Activated CD4-positive, alpha-beta T cell treated with anti-CD3 and anti-CD28 coated beads, Interleukin-2, amount 50 U/mL, for 1 hour (primary cell): Measurements from ENCODE around the gene CTNNA2.

Experiments
- DNase-seq: peaks from one replicate; pipeline ENCODE4 v3.0.0-alpha.2; 2020

Gene CTNNA2

DNA sequence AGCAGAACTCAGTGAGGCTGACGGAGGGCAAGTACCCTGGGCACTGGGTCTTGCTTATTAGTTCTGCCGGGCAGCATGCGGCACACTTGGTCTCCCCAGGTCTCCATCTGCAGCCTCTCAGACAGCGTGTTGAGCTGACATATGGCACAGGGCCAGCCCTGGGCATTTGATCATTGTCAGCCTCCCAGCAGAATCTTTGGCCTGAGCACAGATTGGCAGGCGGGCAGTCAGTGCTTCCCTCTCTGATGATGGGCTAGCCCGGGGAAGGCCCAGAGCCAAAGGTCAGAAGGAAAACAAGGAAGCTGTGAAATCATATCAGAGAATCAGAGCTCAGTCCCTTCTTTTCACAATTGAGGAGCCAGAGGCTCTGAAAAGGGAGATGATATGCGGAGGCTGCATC, 941.8 kb downstream of the CTNNA2 start:
- DNase-seq: no peak

DNA sequence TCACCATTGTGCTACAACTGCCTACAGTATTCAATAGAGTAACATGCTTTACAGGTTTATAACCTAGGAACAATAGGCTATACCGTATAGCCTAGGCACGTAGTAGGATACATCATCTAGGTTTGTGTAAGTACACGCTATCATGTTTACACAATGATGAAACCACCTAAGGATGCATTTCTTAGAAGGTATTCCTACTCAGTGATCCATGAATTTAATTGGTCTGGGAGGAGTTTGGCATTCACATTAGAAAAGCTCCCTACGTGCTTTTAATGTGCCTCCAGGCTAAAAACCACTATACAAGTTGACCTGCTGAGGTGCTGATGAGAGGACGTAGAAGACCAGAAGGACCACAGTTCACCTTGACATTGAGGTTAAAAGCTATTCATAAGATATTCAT, 946.2 kb downstream of the CTNNA2 start:
- no peak for DNase-seq

DNA sequence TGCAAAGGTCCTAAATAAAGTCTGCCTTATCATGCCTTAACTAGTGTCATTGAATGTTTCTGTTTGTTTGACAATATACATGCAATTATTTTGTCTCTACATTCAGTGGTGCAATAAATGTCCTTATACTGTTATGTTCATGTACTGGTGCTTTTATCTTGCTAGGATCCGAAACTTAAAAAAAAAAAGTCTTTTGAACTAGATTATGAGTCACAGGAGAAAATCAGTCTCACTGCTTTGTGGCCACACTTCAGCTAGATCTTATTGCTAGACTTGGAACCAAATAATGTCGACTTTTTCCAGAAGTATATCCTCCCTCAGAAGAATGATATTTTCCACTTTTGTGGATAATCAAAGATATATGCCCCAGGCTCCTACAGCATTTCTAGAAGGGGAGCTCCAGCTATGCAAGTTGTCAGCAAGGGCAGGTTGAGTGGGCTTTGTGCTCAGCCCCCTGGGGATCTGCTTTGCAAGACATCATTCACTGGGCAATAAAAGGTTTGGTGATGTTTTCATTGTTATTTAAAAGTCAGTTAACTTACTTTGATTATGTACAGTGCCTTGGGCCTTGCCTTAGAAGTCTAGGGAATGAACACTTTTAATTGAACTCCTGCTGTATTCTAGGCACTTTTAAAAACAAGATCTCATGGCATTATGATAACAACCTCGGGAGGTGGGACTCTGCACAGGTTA, 948.8 kb downstream of the CTNNA2 start:
- DNase-seq: no peak

DNA sequence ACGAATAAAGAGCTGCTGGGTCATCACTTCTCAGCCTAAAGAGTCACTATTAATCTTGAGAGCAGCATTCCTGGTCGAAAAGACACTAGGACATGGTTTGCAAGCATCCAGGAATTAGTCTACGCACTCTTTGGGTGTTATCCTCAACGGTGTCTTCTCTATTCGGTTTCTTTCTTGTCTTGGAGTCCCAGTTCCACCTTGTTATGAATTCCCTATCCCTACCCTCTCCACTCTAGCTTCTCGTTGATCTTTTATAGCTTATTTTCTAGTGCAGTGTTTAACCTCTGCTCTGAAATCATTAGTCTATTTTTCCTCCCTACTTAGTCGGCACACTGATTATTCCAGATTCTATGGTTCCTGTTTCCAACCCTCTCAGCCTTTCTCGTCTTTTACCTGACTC, 949.8 kb downstream of the CTNNA2 start:
- no peak for DNase-seq

DNA sequence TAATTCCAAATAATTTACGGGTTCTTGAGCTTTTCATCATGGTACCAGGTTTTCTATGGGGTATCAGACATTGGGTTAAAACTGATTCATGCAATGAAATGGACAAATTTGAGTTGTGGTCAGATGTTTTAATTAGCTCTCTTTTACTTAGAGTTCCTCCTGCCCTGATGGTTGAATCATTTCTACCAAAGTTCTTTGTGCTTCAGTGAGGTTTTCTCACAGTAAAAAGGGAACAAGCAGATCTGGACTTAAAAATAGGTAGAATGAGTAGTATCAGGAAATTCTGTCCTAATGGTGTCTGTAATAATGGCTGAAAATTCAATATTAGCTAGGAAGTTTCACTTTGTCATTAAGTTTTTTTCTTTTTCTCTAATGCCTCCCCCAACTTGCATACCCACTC, 951.4 kb downstream of the CTNNA2 start:
- DNase-seq: no peak

DNA sequence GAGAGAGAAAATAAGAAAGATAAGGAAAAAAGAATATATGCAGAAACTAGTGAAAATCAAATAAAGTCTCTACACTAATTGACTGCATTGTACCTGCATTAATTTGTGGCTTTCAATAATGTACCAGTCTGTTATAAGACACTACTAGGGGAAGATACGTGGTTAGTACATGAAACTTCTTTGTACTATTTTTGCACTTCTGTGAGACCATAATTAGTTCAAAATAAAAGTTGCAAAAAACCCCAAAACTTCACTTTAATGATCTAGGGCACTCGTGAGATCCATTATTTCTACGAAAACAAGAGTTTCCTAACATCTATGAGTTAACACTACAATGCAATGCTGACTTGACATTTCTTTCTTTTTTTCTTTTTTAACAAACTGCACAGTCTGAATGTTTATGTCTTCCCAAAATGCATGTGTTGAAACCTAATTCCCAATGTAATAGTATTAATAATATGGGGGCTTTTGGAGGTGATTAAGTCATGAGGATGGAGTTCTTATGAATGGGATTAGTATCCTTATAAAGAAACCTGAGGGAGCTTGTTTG, 954.5 kb downstream of the CTNNA2 start:
- no peak for DNase-seq

DNA sequence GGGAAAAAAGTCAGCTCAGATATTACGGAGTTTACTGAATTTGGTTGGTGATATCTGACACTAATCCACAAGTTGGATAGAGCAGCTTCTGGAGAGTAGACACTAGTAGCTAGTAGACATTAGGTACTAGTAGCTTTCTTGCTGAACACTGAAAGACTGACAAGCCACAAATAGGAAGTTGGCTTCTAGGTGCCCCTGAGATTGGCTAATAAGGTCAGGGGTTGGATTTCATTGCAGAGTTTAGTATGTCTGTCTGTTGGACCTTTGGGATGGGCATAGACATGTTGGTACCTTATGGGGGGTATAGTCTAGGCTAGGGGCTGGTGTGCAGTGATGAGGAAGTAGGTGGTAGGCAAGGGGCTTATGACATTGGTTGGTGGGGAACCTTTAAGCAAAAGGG, 956.6 kb downstream of the CTNNA2 start:
- DNase-seq: no peak

DNA sequence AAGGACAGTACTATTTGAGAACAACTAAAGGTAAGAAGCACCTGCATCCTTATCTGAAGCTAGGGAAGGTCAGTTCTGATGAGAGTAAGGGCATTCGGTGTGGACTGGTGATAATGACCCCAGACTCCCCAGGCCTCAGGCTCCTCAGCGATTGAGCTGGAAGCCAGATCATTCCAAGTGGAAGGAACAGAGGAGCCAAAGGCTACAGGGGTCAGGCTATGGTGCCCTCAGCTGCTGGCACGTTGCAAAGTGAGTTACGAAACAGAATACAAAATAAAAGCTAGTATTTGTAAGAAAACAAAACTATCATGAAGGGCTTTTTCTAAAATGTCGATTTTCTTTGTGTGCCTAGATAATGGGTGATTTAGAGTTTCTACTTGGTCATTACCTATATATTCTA, 960.2 kb downstream of the CTNNA2 start:
- no peak for DNase-seq

DNA sequence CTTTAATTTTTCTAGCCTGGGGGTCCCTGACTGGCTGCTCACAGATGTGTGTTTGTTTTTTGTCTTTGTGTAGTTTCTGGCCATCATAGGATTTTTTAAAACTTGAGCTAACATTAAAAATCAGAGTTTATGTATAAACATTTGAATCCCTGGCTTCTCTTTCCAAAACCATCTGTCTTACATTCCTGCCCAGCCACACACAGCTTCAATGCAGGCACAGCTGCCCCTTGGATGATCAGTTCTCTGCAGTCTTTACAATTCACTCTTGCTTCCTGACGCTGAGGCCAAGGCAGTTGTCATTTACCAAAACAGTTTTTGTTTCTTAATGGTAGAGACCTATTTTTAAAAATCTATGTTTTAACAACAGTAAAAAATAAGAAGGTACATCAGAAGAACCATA, 960.9 kb downstream of the CTNNA2 start:
- no peak for DNase-seq

DNA sequence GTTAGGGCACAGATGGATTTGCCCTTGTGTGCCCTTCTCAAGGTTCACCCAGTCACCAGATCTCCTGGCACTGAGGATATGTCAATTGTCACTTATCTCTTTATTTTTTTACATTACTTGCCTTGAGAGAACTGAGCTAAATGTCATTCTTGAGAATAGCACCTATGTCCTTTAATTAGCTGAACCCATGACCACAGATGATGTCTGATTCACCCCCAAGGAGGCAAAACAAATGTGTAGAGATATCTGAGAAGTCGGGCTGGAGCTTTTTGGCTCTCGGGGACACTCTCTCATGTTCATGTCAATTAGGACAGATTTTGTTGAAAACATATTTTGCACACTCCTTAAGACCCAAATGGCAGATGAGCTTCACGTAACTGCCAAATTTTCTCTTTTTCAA, 963.1 kb downstream of the CTNNA2 start:
- no peak for DNase-seq

DNA sequence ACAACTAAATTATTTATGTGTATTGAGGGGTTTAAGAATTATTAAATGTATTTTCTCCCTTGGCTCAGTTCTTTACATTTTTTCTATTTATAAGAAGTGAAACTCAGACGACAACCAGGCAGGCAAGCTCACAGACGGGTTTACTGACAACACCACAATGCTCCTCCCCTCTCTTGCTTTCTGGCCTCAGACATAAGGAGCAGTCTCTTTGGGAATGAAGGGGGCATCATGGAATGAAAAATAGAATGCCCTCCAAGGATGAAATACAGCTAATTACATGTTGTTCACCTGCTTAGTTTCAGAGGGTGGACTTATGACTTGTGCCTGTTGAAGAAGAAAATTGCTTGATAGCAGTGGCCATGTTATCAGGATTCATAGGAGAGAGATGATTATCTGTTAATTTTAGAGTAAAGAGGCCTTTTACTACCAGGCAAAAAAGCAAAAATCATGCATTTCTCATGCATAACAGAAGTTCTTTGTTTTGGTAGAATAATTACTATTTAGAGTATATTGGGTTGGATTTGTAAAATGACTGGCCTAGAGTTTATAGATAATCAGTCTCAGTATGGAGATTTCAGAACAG, 963.8 kb downstream of the CTNNA2 start:
- no peak for DNase-seq

DNA sequence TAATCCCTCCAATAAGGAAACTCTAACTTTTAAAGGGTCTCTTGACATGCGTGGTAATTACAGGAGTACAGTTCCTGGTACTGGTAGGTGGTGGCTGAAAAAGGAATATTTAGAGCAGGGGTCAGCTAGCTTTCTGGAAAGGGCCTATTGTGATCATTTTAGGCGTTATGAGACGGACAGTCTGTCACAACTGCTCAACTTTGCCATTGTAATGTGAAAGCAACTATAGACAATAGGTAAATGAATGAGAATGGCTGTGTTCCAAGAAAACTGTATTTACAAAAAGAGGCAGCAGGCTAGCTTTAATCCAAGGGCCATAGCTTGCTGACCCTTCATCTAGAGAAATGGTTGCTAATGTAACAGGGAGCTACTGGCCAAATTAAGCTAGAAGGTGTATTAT, 969.4 kb downstream of the CTNNA2 start:
- no peak for DNase-seq

DNA sequence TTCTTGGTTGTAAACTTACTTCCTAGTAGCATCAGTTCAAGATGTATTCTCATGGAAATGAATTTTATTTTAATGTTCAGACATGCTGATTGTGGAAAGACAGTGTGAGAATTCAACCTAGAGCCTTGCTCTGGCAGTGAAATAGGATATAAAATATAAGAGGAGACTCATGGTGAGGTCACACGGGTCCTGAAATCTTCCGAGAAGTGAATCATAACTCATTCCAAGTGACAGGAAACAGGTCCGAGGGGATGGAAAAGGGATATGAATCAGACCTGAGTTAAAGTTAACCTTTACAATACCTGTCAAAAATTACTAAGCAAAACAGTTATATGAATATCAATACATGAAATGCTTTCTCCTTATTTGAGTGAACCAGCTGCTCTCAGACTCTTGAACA, 976.9 kb downstream of the CTNNA2 start:
- no peak for DNase-seq

DNA sequence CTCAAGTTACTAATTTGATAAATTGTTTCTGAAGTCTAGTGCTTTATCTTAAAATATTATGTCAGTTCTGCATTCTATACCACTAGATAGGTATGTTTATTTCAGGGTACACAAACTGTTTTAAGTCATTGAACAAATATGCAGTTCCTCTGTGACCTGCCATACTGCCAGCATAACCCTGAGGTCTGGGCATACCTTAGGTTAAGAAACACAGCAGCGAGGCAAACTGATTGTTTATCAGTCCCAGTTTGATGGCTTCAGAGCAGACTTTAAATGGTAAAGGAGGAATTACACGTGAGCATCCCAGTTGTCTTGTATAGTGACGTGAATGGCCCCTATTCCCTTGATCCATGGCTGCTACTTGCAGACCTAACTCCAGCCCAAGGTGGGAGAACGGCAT, 978.1 kb downstream of the CTNNA2 start:
- no peak for DNase-seq

DNA sequence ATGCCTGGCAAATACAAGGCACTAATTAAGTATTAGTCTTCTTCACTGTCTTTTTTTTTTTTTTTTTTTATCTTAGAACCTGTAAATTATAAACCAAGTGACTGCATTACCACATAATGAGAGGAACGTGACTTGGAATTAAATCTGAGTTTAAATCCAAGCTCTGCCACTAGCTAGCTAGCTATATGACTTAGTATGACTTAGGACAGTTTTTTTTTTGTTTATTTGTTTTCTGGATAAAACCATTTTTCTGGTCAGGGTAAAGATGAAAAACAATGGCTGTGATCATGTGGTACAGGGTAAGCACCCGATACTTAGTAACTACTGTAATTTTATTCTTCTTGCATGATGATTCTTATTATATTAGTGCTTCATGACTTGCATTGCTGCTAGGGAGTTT, 983.5 kb downstream of the CTNNA2 start:
- DNase-seq: no peak

DNA sequence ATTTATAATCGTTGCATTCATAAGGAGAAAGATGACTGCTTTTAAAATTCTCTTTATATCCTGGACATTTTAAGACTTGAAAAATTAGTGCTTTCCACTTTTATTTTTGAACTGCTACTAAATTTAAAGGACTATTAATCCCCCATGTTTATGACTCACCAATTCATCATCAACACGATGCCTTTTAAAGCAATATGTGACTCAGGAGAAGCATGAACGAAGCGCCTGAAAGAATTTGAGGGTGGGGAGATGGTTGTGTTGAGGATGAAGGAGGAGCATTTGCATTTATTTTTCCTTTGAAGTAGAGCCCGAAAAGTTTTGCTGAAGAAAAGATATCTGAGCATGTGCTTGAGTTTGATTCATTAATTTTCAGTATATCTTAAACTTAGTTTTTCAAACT, 983.9 kb downstream of the CTNNA2 start:
- DNase-seq: no peak

DNA sequence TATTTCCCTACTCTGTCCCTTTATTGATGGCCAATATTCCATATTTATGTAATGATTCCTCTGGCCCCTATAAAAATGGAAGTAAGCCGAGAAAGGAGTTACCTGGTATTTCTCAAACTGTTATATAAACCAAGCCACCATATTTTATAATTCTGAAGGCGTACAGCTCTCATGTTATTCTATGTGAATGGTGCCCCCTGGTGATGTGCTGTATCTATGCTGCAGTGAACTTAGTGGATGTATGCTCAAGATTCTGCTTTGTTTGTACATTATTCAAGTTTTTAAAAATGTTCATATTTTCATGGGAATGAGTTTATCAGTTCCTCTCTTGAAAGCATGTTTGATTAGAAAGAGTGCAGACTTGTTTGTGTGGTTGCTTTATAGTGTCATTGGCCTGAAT, 986.2 kb downstream of the CTNNA2 start:
- no peak for DNase-seq

DNA sequence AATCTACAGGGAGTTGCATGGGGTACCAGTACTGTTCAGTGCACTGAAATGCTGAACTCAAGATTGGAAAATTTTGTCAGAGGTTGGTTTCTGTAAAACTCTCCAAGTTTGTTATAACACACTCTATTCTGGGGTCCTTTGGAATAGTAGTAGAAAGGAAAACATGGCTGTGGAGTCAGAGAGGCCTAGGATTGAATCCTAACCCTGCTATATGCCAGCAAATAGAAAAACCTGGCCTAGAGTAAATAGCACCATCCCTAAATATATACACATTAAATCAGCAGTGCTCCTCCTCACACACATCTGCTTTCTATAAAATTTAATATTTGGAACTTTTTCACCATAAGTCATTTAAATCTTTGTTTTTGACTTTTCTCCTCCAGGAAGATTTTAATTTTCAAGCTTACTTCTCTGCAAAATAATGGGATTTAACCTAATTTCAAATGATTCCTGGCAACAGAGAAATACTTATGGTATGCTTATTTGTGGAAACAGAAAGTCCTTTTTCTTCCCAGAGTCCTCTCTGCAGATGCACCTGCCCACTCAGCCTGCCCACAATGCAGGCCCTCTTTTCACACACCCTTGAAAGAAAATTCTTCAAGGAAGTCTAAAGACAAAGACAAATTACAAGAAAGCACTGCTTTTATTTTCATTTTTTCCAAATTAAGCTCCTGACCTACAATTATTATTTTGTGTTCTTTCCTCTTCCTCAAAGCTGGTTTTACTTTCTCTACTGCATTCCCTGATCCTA, 989.2 kb downstream of the CTNNA2 start:
- no peak for DNase-seq

DNA sequence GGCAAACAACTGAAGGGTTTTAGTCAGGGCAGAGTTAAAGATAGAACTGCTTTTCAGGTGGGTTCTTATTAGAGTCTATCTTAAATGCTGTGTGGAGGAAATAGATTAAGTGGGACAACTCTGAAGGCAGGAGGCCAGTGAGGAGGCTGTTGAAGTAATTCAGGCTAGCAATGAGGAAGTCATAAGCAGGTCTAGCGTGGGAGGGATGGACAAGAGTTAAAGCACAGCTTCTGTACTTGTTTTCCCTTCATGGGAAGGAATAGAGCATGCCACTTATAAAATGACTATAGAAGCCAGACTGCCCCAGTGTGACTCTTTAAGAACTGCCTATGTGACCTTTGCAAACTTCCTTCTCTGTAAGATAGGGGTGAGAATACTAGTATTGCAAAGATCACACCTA, 993.7 kb downstream of the CTNNA2 start:
- DNase-seq: no peak

DNA sequence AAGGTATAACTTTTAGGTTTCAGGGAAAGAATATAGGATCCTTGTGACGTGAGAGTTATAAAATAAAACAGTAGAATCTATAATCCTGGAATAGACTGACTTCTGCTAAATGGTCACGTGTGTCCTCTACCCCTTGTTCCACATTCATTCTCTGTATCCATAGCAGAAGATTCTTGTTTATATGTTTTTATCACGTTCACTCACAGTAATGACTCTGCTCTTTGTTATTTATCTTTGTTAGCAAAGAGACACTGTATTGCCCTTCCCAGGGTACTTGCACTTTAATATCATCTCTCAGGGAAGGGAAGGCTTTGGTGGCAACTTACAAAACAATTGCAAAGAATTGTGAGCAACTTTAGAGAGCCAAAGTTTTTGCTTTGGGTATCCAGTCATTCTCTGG, 997.9 kb downstream of the CTNNA2 start:
- no peak for DNase-seq

DNA sequence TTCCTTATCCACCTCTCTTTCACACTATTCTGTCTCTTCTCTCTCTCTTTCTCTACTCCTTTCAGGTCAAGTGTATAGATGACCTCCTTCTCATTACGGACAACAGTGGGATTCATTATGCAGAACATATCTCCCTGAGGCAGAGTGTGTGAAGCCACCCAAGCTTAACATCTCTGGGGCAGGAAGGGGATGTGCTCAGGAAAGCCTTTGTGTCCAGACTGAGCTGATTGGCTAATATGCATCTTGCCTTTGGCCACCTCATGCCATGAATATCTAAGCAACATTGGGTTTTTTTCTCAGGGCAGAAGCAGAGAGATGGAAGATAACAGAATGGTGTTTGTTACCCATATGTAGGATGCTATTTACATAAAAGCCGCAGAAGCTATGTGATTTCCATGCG, 1003.1 kb downstream of the CTNNA2 start:
- no peak for DNase-seq

DNA sequence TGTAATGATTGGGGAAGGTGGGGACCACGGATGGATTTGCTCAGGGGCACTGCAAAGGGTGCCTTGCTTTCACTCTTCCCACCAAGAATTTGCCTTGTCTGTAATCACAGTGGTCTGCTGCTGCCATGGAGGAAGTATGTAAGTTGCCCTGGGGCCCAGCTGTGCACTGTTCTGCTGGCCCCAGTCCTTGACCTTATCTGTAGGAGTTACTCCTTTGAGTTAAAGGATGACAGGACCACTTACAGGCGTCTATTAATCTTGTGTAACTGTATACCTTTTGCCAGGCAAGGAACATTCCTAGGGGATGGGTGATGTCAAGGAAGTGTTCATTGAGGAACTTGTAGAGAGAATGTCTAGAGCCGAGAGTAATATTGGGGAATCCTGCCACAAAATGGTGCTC, 1004.5 kb downstream of the CTNNA2 start:
- DNase-seq: no peak

DNA sequence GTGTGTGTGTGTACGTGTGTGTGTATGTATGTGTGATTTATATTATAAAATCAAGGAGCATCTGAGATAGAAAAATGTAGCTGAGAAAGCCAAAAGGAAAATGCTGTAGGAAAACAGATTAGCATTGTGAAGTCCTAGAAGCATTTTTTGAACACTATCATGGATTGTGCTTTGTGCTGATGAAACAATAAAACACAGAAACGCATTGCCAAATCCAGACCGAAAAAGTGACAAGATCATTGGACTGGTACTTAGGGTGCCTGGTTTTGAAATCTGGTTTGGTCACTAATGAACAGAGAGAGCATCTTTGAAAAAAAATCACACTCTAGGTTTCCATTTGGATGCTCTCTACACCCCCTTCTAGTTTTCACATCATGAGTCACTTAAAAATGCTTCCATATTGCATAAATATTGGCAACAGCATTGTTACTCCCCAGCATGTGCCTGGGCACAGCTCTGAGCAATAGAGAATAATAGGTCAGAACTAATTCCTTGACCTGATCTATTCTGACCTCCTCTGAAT, 1006.3 kb downstream of the CTNNA2 start:
- DNase-seq: no peak

DNA sequence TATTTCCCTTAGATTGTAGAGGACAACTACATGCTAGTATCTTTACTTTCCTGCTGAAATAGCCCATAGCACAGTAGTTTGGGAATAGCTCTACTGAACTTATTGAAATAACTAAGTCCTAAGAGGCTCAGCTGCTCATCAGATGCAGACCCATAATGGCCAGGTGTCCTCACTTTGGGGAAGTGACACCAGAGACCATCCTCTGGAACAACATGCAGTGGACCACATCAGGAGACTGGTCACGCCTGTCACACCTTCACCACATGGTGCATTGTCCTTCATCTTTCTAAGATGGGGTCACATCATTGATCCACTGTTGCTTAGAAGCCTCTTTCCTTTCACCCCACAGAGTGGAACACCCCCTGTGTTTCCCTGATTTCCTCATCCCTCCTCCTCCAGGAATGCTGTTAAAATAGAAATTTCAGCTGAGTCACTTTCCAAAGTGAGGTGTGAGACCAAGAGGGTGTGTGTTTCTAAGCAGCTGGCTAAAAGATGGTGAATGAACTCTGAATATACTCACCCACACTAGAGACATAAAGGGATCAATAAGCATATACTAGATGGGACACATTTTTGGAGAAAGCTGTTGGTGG, 1006.9 kb downstream of the CTNNA2 start:
- DNase-seq: no peak
